BLaER1 treated with 17β-estradiol and CSF1 and Interleukin-3, amounts not matched to agents 10 nM and 100 nM (cell line): ENCODE results near the gene BRSK2.

Source experiments
- H3K27ac ChIP-seq, 11 experiments: shearing (Covaris generic); formaldehyde crosslinking; 2 replicates each; pipeline ENCODE4 v1.8.1; 2022
- H3K27me3 ChIP-seq, 11 experiments: shearing (Covaris generic); formaldehyde crosslinking; 2 replicates each; pipeline ENCODE4 v1.8.1; 2022
- H3K36me3 ChIP-seq, 11 experiments: shearing (Covaris generic); formaldehyde crosslinking; 2 replicates each; pipeline ENCODE4 v1.8.1; 2022
- H3K4me1 ChIP-seq, 10 experiments: shearing (Covaris generic); formaldehyde crosslinking; 2 replicates each; pipeline ENCODE4 v1.8.1; 2022
- H3K4me2 ChIP-seq, 11 experiments: shearing (Covaris generic); formaldehyde crosslinking; 2 replicates each; pipeline ENCODE4 v1.8.1; 2022
- H3K4me3 ChIP-seq, 10 experiments: shearing (Covaris generic); formaldehyde crosslinking; 2 replicates each; pipeline ENCODE4 v1.8.1; 2022
- H3K9ac ChIP-seq, 11 experiments: shearing (Covaris generic); formaldehyde crosslinking; 2 replicates each; pipeline ENCODE4 v1.8.1; 2022
- H3K9me3 ChIP-seq, 11 experiments: shearing (Covaris generic); formaldehyde crosslinking; replicated peaks in 1 of 11; 2 replicates each; pipeline ENCODE4 v1.8.1; 2022
- H4K20me1 ChIP-seq, 11 experiments: shearing (Covaris generic); formaldehyde crosslinking; 2 replicates each; pipeline ENCODE4 v1.8.1; 2022
- Cebpa-rat ChIP-seq, 11 experiments: shearing (Covaris generic); IDR thresholded peaks; 2 replicates each; pipeline ENCODE4 v1.8.1; 2022

Gene BRSK2

DNA sequence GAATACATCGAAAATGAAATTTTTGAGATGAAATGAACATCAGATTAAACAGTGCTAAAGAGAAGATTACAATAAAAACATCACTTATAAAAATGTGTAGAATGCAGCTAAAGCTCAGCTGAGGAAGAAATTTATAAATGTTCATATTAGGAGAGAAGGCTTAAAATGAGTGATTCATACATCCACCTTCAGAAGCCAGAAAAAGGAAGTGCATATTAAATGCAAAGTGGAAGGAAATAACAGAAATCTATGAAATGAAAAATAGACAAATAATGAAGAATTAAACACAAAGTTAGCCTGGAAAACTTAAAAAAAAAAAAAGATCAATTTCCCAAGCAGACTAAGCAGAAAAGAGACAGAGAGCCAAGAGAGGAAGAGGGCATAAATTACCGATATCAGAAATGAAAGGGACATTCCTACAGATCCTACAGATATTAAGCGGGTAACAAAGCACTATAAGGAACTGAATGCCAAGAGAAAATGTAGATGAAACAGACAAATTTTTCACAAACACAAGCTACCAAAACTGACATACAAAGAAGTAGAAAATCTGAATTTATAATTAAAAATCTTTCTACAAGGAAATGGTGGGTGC lies 104.0 kb downstream of the BRSK2 start:
- peaks cover 41 to 61% (median 47%) of the 10 kb centered on the region in 10 experiments for H3K4me1 ChIP-seq

DNA sequence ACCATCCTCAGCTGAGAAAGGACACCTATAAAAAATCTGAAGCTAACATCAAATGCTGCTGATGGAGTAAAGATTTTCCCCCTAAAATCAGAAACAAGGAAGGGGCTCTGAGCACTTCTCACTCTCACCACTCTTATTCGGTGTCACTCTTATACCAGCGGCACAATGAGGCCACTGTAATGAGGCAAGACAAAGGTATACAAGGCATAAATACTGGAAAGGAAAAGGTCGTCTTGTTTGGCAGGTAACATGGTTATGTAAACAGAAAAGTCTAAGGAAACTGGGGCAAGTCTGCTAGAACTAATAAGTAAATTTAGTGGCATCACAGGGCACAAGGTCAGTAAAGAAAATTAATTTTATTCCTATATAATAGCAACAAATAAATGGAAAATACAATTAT lies 104.9 kb downstream of the BRSK2 start:
- H3K36me3 ChIP-seq, result peaks cover 0 to 25% (median 13%) of the 10 kb centered on the region in 11 experiments; a peak in 16 of 22 replicates
- H3K9me3 ChIP-seq, result peaks cover 2 to 21% (median 9%) of the 10 kb centered on the region in 11 experiments; a peak in 17 of 22 replicates
- TF ChIP-seq Cebpa-rat (IDR thresholded peaks at IDR 0.05), result no peak
- no peaks in the 10 kb centered on the region for H3K27me3 ChIP-seq
- peaks cover 32 to 52% (median 38%) of the 10 kb centered on the region in 10 experiments for H3K4me1 ChIP-seq
- H3K4me3 ChIP-seq, result no peak overlapping the region
- no peak overlapping the region for H3K9ac ChIP-seq
- peaks cover 68 to 100% (median 90%) of the 10 kb centered on the region in 11 experiments for H4K20me1 ChIP-seq
- H3K27ac ChIP-seq, result no peak overlapping the region
- peak overlapping the region in 1 of 11 experiments; percentile 58; a peak in 2 of 22 replicates for H3K4me2 ChIP-seq

More for the DNA sequence above, 104.0 kb downstream of the BRSK2 start:
- Histone ChIP-seq H3K4me3 (no peak overlapping the region), H3K27ac (no peak overlapping the region), H3K9ac (no peak overlapping the region), H4K20me1 (peaks cover 68 to 100% (median 90%) of the 10 kb centered on the region in 11 experiments), H3K36me3 (peaks cover 0 to 16% (median 6%) of the 10 kb centered on the region in 11 experiments; a peak in 8 of 22 replicates), H3K4me2 (peak overlapping the region in 6 of 11 experiments; percentile 12 to 58 (median 32); a peak in 11 of 22 replicates), H3K9me3 (peaks cover 0 to 15% (median 9%) of the 10 kb centered on the region in 11 experiments; a peak in 15 of 22 replicates), H3K27me3 (no peaks in the 10 kb centered on the region)
- TF ChIP-seq Cebpa-rat (IDR thresholded peaks at IDR 0.05), result no peak

DNA sequence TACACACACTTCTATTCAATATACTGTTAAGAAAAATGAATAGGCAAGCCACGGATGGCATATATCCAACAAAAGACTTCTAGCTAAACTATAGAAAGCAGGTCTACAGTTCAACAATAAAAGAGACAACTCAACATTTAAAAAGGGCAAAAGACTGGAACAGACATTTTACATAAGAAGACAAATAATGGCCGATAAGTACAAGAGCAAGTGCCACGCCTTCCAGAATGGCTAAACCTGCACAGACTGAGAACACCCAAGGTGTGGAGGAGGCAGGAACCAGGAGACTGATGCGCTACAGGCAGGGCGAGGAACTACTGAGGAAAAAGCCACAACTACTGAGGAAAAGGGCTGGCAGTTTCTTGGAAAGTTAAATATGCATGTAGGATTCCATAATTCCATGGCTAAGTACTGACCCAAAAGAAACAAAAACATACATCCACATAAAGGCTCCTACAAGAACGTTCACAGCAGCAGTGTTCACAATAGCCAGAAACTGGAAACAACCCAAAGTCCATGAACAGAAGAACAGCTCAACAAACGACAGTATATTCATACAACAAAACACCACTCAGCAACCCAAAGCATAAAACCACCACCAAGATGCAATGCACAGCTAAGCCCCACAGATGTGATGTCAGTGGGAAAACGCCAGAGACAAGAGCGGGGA lies 106.5 kb downstream of the BRSK2 start:
- no peak overlapping the region for H3K4me3 ChIP-seq
- TF ChIP-seq Cebpa-rat (IDR thresholded peaks at IDR 0.05), result no peak
- H4K20me1 ChIP-seq, result peaks cover 68 to 100% (median 90%) of the 10 kb centered on the region in 11 experiments
- no peaks in the 10 kb centered on the region for H3K27me3 ChIP-seq
- peaks cover 26 to 39% (median 34%) of the 10 kb centered on the region in 10 experiments for H3K4me1 ChIP-seq
- H3K9ac ChIP-seq, result no peak overlapping the region
- no peak overlapping the region for H3K27ac ChIP-seq
- H3K9me3 ChIP-seq, result peaks cover 3 to 27% (median 9%) of the 10 kb centered on the region in 11 experiments; a peak in 17 of 22 replicates
- H3K36me3 ChIP-seq, result peaks cover 0 to 41% (median 26%) of the 10 kb centered on the region in 11 experiments; a peak in 16 of 22 replicates
- no peak overlapping the region for H3K4me2 ChIP-seq

DNA sequence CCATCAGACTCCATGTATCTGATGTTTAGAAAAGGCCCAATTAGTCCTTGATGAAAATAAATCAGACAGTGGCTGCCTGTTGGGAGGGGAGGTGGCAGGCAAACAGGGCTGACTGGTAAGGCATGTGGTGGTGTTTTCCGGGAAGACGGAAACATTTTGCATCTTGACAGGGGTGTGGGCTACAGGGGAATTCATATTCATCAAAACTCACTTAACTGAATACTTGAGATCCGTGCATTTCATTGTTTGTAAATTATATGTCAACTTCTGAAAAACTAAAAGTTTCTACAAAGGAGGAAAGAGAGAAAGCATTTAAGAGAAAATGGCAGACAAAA lies 107.0 kb downstream of the BRSK2 start:
- Histone ChIP-seq H3K36me3 (peaks cover 0 to 43% (median 26%) of the 10 kb centered on the region in 11 experiments; a peak in 16 of 22 replicates), H4K20me1 (peaks cover 71 to 100% (median 90%) of the 10 kb centered on the region in 11 experiments), H3K27me3 (no peaks in the 10 kb centered on the region), H3K4me1 (peaks cover 29 to 40% (median 37%) of the 10 kb centered on the region in 10 experiments), H3K4me2 (no peak overlapping the region), H3K9ac (no peak overlapping the region), H3K4me3 (no peak overlapping the region), H3K27ac (no peak overlapping the region), H3K9me3 (peaks cover 3 to 27% (median 9%) of the 10 kb centered on the region in 11 experiments; a peak in 17 of 22 replicates)
- no peak for TF ChIP-seq Cebpa-rat (IDR thresholded peaks at IDR 0.05)

DNA sequence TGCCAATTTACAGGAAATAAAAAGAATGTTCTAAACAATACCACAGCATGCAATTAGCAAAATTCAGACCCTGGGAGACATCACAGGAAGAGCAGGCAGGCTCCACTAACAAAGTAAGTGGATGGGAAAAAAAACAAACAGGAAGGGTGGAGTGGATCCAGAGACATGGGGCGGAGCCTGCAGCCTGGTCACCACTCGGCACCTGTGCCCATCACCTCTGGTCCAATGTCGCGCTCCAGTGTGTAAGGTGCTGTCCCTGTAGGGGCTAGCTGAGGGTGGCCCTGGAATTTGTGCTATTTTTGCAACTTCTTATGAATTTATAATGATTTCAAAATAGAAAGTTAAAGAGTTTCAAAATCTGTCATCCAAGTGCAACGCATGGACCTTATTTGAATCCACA lies 107.9 kb downstream of the BRSK2 start:
- H3K9me3 ChIP-seq, result peaks cover 3 to 27% (median 9%) of the 10 kb centered on the region in 11 experiments; a peak in 17 of 22 replicates
- no peak overlapping the region for H3K9ac ChIP-seq
- peaks cover 0 to 43% (median 26%) of the 10 kb centered on the region in 11 experiments; a peak in 16 of 22 replicates for H3K36me3 ChIP-seq
- H3K4me1 ChIP-seq, result peaks cover 33 to 42% (median 35%) of the 10 kb centered on the region in 10 experiments
- H3K27me3 ChIP-seq, result no peaks in the 10 kb centered on the region
- no peak overlapping the region for H3K4me3 ChIP-seq
- peak overlapping the region in 4 of 11 experiments; percentile 2 to 41 (median 32); a peak in 4 of 22 replicates for H3K4me2 ChIP-seq
- no peak overlapping the region for H3K27ac ChIP-seq
- H4K20me1 ChIP-seq, result peaks cover 72 to 100% (median 90%) of the 10 kb centered on the region in 11 experiments
- TF ChIP-seq Cebpa-rat (IDR thresholded peaks at IDR 0.05), result no peak

DNA sequence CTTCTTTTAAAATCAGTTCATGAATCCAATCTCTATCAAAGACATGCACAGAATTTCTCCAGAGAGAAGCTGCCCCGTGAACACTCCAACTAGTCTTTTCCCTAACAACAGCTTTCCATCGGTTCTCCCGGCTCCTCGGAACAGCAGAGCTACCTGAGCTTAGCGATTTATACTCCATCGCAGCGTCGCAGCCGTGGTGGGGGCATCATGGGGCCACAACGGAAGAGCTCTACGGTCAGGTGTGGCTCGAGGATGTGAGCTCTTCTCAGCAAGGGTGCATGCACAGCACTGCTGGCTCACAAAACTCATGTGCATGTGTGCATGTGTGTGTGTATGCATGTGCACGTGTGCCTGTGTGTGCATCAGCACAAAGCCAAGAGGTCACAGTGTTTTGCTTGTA lies 108.5 kb downstream of the BRSK2 start:
- no peak for TF ChIP-seq Cebpa-rat (IDR thresholded peaks at IDR 0.05)
- H3K4me1 ChIP-seq, result peaks cover 28 to 42% (median 37%) of the 10 kb centered on the region in 10 experiments
- H3K4me2 ChIP-seq, result no peak overlapping the region; a peak in 2 of 22 replicates
- H3K4me3 ChIP-seq, result no peak overlapping the region
- no peak overlapping the region for H3K9ac ChIP-seq
- H3K27ac ChIP-seq, result no peak overlapping the region
- peaks cover 73 to 100% (median 90%) of the 10 kb centered on the region in 11 experiments for H4K20me1 ChIP-seq
- peaks cover 0 to 43% (median 27%) of the 10 kb centered on the region in 11 experiments; a peak in 16 of 22 replicates for H3K36me3 ChIP-seq
- H3K9me3 ChIP-seq, result peaks cover 3 to 27% (median 9%) of the 10 kb centered on the region in 11 experiments; a peak in 17 of 22 replicates
- H3K27me3 ChIP-seq, result no peaks in the 10 kb centered on the region

DNA sequence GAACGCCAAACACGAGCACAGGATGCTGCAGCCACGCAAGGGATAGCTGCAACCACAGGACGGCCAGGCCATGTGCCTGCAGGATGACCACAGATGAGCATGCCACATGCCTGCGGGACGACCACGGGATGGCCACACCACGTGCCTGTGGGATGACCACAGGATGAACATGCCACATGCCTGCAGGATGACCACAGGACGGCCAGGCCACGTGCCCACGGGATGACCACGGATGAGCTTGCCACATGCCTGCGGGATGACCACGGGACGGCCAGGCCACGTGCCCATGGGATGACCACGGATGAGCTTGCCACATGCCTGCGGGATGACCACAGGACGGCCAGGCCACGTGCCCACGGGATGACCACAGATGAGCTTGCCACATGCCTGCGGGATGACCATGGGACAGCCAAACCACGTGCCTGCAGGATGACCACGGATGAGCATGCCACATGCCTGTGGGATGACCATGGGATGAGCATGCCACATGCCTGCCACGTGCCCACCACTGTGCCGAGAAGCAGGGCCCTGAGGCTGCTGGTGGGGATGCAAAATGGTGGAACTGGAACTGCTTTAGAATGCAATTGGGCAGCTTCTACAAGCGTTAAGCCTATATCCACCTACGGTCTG lies 109.6 kb downstream of the BRSK2 start:
- Histone ChIP-seq H3K9ac (no peak overlapping the region), H4K20me1 (peaks cover 79 to 100% (median 90%) of the 10 kb centered on the region in 11 experiments), H3K9me3 (peaks cover 3 to 27% (median 9%) of the 10 kb centered on the region in 11 experiments; a peak in 17 of 22 replicates)

DNA sequence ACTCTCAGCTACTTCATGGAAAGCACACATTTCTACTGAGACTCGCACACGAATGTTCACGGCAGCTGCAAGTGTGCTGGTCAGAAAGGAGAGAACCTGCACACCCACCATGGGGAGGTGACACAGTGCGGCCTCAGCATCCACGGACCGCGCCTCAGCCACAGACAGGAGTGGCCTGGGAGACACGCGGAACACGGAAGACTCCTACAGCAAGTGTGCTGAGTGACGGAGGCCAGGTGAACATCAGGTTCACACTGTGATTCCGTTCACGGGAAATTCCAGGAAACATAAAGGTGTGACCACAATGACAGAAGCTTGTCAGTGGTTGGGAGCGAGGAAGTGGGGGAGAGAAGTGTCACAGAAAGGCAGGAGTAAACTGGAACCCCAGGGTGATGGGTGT lies 110.2 kb downstream of the BRSK2 start:
- H3K4me1 ChIP-seq, result peaks cover 20 to 54% (median 47%) of the 10 kb centered on the region in 10 experiments
- H3K27ac ChIP-seq, result no peak overlapping the region
- peaks cover 0 to 43% (median 27%) of the 10 kb centered on the region in 11 experiments; a peak in 16 of 22 replicates for H3K36me3 ChIP-seq
- H4K20me1 ChIP-seq, result peaks cover 80 to 100% (median 92%) of the 10 kb centered on the region in 11 experiments
- no peak for TF ChIP-seq Cebpa-rat (IDR thresholded peaks at IDR 0.05)
- H3K9me3 ChIP-seq, result peaks cover 3 to 27% (median 9%) of the 10 kb centered on the region in 11 experiments; a peak in 17 of 22 replicates
- H3K4me3 ChIP-seq, result no peak overlapping the region
- H3K4me2 ChIP-seq, result no peak overlapping the region
- no peaks in the 10 kb centered on the region for H3K27me3 ChIP-seq
- H3K9ac ChIP-seq, result no peak overlapping the region

More for the DNA sequence above, 109.6 kb downstream of the BRSK2 start:
- H3K27ac ChIP-seq, result no peak overlapping the region
- no peak overlapping the region for H3K4me3 ChIP-seq
- H3K27me3 ChIP-seq, result no peaks in the 10 kb centered on the region
- no peak overlapping the region for H3K4me2 ChIP-seq
- H3K36me3 ChIP-seq, result peaks cover 0 to 43% (median 27%) of the 10 kb centered on the region in 11 experiments; a peak in 16 of 22 replicates
- TF ChIP-seq Cebpa-rat (IDR thresholded peaks at IDR 0.05), result no peak
- peaks cover 20 to 48% (median 42%) of the 10 kb centered on the region in 10 experiments for H3K4me1 ChIP-seq
